ENCODE measurements around the gene LHB.

Gene LHB

DNA sequence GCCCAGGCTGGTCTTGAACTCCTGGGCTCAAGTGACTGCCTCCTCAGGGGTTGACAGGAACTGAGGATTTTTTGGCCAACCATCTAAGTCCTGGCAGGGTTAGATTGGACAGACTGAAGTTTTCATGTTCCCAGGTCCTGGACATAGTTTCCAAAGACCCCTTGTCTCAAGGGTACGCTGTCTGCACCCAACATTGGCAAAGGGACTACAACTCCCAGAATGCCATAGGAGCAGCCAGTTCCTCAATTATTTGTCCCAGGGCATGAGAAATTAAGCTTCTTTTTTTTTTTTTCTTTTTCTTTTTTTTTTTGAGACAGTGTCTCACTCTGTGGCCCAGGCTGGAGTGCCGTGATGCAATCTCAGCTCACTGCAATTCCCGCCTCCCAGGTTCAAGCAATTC lies 30.7 kb downstream of the LHB start:
- DNase-seq (ENCODE audit: low read depth in 1 of 2, low spot score in 1 of 2): no peak

DNA sequence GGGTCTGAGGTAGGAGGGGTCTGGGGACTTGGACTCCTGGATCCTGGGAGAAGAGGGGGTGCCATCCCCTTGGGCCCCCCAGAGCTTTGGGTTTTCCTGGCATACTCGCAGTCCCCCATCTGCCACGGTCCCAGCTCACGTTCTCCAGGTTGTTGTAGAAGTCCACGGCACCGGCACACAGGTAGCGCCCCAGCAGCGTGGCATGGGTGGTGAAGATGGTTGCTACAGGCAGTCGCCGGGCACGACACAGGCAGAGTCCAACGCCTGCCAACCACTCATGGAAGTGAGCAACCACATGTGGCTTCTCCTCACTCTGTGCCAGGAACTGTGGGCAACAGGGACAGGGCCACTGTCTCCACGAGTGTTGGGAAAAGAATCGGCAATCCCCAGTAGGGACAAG lies 31.2 kb downstream of the LHB start:
- DNase-seq (ENCODE audit: low read depth in 1 of 2, low spot score in 1 of 2): no peak

DNA sequence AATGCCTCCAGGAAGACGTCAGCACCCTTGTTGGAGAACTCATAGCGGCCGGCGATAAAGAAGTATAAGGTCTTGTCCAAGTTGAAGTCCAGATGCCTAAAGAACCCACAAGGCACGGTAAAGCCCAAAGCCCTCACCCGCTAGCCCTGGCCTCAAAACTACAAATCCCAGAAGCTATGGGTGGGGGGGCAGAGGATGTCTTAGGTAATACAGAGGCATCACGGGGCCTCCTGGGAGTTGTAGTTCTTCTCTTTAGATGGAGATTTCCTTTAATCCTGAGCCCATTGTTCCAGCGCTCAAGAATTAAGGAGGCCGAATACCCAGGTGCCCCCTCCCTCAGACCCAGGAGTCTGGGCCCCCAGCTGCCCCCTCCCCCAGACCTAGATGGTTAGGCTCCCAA lies 34.6 kb downstream of the LHB start:
- DNase-seq (ENCODE audit: low read depth in 1 of 2, low spot score in 1 of 2): no peak

DNA sequence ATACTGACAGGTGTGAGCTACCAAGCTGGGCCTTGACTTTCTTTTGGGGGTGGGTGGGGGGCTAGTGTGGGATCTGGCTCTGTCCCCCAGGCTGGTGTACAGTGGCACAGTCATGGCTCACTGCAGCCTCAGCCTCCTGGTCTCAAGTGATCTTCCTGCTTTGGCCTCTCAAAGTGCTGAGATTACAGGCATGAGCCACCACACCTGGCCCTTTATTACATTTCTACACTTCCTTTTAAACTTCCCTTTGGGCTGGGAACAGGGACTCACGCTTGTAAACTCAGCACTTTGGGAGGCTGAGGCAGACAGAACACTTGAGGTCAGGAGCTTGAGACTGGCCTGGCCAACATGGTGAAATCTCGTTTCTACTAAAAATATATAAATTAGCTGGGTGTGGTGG lies 39.8 kb downstream of the LHB start:
- no peak for DNase-seq (ENCODE audit: low read depth in 1 of 2, low spot score in 1 of 2)

DNA sequence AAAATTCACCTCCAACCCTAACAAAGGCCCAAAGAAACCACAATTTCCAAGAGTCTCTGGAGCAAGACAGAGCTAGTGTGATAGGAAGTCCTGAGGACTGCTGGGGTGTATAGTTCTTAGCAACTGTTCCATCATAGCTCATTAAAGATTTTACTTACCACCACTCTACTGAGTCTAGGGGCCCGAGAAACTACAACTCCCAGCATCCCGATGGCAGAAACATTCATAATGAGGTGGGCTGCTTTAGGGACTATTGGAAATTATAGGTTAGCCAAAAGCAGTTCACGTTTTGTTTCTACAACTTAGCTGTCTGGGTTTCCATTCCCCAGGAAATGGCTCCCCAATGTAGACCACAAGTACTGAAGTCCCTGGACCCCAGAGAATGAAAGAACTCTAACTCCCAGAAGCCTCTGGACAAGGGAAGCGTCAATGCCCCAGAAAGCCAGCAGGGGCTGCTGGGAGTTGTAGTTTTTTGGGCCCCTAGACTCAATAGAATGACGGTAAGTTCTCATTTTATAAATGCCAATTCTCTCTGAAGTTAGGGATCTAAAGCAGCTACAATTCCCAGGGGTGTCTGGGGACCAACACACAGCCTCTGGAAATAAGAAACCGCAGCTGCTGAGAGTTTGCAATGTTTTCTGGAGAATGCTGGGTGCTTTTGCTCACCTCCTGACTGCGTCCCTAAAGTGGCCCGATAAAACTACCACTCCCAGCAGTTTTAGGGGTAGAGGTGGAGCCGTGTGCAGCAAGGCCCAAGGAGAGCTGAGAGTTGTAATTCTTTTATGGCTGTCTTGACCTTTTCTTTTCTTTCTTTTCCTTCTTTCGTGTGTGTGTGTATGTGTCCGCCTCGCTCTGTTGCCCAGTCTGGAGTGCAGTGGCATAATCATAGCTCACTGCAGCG lies 40.7 kb downstream of the LHB start:
- no peak for DNase-seq (ENCODE audit: low read depth in 1 of 2, low spot score in 1 of 2)

DNA sequence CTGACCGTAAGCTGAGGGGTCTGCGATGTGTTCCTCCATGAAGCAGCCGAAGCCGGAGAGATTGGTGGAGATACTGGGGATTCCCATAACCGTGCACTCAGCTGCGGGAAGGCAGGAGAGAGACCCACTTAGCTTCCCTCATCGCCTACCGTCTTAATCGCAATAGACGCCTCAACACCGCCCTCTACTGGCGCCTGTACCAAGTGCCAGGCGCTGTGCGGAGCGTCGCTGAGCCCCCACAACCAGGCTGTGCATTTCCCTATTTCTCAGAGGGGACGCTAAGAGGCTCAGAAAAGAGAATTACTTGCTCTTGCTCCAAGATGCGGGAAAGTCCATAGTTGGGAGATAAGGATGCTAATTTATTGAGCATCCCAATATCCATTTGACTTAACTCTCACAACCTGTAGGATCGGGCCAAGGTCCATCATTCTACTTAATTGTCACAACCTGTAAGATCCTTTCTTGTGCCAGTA lies 45.9 kb downstream of the LHB start:
- DNase-seq (ENCODE audit: low read depth in 1 of 2, low spot score in 1 of 2): peak; percentile 65 to 78

DNA sequence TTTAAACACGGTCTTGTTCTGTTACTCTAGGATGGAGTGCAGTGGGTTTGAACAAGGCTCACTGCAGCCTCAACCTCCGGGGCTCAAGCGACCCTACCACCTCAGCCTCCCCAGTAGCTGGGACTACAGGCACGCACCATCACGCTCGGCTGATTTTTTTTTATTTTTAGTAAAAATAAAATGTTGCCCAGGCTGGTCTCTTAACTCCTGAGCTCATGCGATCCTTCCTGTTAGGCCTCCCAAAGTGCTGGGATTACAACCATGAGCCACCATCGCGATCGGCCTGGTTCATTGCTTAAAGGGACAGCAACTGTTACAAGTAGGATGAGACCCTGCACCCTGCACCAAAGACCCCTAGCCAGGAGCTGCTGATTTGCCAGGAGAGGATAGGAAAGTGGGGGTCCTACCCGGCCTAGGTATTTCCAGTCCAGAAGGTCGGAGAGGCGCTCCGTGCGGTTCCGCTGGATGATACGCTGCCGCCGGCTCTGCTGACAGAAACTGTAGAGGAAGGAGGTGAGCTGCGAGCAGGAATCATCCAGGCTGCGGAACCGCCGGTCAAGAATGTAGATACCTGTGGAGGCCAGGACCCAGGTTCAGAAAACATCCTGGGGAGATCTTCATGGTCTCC lies 46.6 kb downstream of the LHB start:
- DNase-seq (ENCODE audit: low read depth in 1 of 2, low spot score in 1 of 2): no peak

DNA sequence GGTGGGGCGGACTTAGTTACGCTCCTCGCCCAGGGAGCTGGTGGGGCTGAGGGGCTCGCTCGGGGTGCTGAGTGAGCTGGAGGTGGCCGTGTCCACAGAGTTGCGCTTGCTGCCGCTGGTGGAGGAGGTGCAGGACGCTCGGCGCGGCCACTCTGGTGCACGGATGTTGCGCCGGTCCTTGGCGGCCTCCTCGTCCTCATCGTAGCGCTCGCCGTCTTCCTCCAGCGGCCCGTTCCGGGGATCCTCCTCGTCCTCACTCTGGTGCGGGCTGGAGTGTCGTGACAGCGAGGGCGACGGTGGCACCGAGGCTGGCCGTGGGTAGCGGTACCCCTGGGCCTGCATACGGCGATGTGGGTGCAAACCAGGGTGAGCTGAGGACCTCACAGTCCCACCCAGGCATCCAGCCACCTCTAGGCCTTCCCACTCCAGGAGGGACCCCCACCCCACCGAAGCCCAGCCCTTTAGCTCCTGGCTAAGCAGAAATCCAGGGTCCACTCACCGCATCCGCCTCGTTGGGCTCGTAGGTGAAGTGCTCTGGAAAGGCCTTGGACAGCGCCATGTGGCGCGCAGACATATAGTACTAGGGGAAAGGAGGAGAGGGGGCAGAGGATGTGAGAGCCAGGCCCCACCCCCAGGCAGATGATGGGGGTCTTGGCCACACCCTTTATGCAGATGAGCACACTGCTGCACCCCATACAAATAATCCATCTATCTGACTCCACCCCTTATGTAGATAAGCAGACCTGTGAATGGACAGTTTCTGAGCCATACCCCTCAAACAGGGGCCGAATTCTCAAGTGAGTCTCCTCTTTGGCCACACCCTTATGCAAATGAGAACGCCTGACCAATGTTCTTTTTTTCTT lies 47.4 kb downstream of the LHB start:
- DNase-seq (ENCODE audit: low read depth in 1 of 2, low spot score in 1 of 2): no peak

DNA sequence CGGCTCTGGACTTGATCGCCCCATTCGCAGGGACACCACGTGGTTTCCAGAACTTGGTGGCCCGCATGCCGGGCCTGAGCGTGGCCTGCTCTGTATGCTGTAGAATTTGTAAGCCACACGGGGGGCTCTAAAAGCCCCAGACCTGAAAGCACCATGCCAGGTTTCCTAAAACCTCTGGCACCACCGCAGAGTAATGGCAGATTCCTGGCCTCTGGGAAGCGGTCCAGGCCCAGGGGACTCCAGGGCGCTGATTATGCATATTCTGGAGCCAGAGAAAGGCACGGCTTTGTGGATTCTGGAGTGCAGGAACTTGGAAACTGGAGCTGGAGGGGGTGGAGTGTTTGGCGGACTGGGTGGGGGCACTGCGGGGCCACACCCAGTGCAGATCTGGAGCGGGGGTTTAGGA lies 48.1 kb downstream of the LHB start:
- no peak for DNase-seq (ENCODE audit: low read depth in 1 of 2, low spot score in 1 of 2)

DNA sequence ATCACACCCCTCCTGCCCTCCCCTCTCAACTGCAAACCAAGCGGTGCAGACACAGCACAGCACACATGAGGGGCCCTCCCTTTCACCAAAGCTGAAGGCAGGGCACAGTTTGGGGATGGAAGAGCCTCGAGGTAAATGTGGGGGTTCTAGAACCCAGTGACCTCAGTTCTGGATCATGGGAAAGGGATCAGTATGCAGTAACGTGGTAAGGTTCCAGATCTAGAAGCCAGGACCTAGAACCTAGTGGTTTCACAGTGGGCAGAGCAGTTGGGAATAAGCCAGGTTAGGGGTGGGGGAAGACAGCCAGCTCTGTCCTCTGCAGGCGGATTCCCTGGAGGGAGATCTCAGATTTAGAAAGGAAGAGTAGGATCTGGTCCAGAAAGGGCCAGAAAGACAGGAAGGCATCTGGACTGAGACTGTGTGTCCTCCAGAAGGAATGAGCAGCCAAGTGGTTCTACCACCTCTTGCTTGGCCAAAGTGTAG lies 48.7 kb downstream of the LHB start:
- no peak for DNase-seq (ENCODE audit: low read depth in 1 of 2, low spot score in 1 of 2)

DNA sequence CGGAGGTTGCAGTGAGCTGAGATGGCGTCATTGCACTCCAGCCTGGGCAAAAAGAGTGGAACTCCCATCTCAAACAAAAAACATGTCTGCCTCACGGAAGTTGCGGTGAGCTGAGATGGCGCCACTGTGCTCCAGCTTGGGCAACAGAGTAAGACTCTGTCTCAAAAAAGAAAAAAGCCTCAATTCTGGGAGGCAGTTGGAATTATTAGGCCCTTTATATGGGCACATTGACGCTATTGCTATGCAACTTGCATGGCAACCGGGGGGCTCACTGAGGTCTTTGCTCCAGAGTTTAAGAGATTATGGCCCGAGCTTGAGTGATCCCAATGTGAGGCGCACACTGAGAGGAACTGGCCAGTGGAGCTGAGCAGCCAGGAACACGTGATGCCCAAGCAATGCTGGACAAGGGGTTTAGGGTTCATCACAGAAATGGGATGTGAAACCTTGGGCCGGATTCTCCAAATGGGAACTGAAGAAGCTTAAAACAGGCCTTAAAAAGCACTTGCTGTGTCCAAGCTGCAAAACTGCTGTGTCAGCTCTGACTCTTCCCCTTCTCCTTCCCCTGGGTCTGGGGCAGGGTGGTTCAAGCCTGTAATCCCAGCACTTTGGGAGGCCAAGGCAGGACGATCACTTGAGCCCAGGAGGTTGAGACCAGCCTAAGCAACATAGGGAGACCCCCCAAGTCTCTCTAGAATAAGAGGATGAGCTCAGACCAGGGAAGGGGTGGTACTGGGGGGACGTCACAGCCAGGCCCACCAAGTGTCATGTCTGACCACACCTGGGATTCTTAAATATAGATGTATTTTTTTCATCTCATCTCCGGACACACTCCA lies 49.3 kb downstream of the LHB start:
- no peak for DNase-seq (ENCODE audit: low read depth in 1 of 2, low spot score in 1 of 2)

DNA sequence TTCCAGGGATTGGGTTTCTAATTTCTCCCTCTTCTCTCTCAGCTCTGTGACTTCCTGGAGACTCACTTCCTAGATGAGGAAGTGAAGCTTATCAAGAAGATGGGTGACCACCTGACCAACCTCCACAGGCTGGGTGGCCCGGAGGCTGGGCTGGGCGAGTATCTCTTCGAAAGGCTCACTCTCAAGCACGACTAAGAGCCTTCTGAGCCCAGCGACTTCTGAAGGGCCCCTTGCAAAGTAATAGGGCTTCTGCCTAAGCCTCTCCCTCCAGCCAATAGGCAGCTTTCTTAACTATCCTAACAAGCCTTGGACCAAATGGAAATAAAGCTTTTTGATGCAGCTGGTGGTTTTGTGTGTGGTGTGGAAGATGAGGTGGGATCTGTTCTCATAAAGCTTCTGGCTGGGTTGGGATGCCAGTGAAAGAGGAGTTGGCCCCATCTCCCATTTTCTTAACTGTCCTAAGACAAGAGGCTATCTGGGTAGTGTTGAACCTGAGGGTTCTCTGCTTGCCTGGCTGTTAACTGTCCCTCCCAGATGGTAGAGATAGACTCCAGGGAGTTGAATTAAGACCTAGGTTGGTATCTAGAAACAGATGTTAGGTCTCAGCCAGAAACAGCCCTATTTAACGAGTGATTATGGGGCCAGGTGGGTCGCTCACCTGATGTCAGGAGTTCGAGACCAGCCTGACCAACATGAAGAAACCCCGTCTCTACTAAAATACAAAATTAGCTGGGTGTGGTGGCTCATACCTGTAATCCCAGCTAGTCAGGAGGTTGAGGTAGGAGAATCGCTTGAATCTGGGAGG lies 50.1 kb downstream of the LHB start:
- DNase-seq (ENCODE audit: low read depth in 1 of 2, low spot score in 1 of 2): no peak

Measured in stimulated activated CD4-positive, alpha-beta T cell treated with anti-CD3 and anti-CD28 coated beads, Interleukin-15, amount 100 ng/mL, for 1 hour (primary cell).